ENCODE data around the gene PUS1. TPM values are rescaled to one million over a fixed set of nuclear protein-coding genes. Genes with fewer than 3 reads are reported as not detected.

PUS1 gene
- total and polyA plus RNA-seq, 10 of the 15 experiments (the other 5 are each of a cell fraction or from before 2014, with no cell fraction given), result 1.3 to 74.2 (median 25.4) TPM

GRCh38 chr12:131910302-131911027, 18.6 kb upstream of the PUS1 start:
- H3K27me3 ChIP-seq (replicated peaks in 1 of 2; ENCODE audit: control insufficient read depth in 2 of 2, insufficient read depth in 2 of 2, low read length in 1 of 2), result no peaks in the 10 kb centered on the region
- intact Hi-C loops (cut with micrococcal nuclease; ENCODE audit: unreplicated experiment), result no loop called here
- H3K4me3 ChIP-seq, result no peak overlapping the region
- H3K4me1 ChIP-seq (ENCODE audit: control insufficient read depth, insufficient read depth, low read length), result no peaks in the 10 kb centered on the region
- RAD21 ChIA-PET (ENCODE audit: unreplicated experiment), result no interaction called here
- no peak for FAIRE-seq
- DNase-seq (ENCODE audit: low read depth, low spot score), result no peak
- H3K9ac ChIP-seq (ENCODE audit: control insufficient read depth, insufficient read depth, low read length), result no peak overlapping the region
- ATAC-seq, result no peak
- H3K4me2 ChIP-seq (ENCODE audit: control insufficient read depth, insufficient read depth), result no peak overlapping the region
- H3K79me2 ChIP-seq (ENCODE audit: control insufficient read depth, insufficient read depth, low read length), result no peaks in the 10 kb centered on the region
- BruUV-seq (replicated peaks), result no TSS peak
- no peaks in the 10 kb centered on the region for H3K9me3 ChIP-seq (replicated peaks; ENCODE audit: control insufficient read depth, insufficient read depth, low read length)
- in situ Hi-C loops (cut with MboI), result no loop called here
- POLR2A ChIA-PET, result no interaction called here
- CTCF ChIA-PET, result no interaction called here
- no peaks in the 10 kb centered on the region; a peak in 2 of 4 replicates for H3K36me3 ChIP-seq (ENCODE audit: control insufficient read depth in 2 of 2, insufficient read depth in 2 of 2, low read length in 1 of 2)
- SMC1A ChIA-PET (ENCODE audit: uncharacterized antibody, unreplicated experiment), result no interaction called here
- WGBS (ENCODE audit: insufficient coverage, insufficient replicate concordance, low lambda C conversion rate, missing lambda C conversion rate), result 87% methylated on average over 23 of the region's 23 CpGs
- no peak overlapping the region for H2AFZ ChIP-seq (ENCODE audit: control insufficient read depth, low read depth, low read length)
- no peak overlapping the region for H3K27ac ChIP-seq (ENCODE audit: control insufficient read depth, insufficient read depth)
- H4K20me1 ChIP-seq (ENCODE audit: control insufficient read depth, insufficient read depth), result no peaks in the 10 kb centered on the region
- TF ChIP-seq PAX8 (IDR thresholded peaks at IDR 0.05) (no peak), ZNF274 (IDR thresholded peaks at IDR 0.05; ENCODE audit: insufficient read depth, insufficient read length) (no peak), NKRF (conservative IDR thresholded peaks at IDR 0.05) (no peak), SP1 (IDR thresholded peaks at IDR 0.05; ENCODE audit: low read depth, low read length) (no peak), NFIC (IDR thresholded peaks at IDR 0.05; ENCODE audit: low read depth, low read length) (no peak), NRF1 (conservative IDR thresholded peaks at IDR 0.05; ENCODE audit: low read depth, low read length) (no peak), JUNB (IDR thresholded peaks at IDR 0.05) (no peak), SRF (IDR thresholded peaks at IDR 0.05; ENCODE audit: low read depth in 2 of 2, low read length in 2 of 2) (no peak), DPF2 (IDR thresholded peaks at IDR 0.05) (no peak), ZNF592 (IDR thresholded peaks at IDR 0.05) (no peak), IRF5 (IDR thresholded peaks at IDR 0.05; ENCODE audit: borderline replicate concordance) (no peak), BCL11A (IDR thresholded peaks at IDR 0.05; ENCODE audit: low read depth, low read length) (no peak), FOS (IDR thresholded peaks at IDR 0.05; ENCODE audit: borderline replicate concordance, extremely low read depth, insufficient read length) (no peak), TCF3 (IDR thresholded peaks at IDR 0.05; ENCODE audit: borderline replicate concordance, insufficient read depth, low read depth, low read length) (no peak), ASH2L (IDR thresholded peaks at IDR 0.05; ENCODE audit: borderline replicate concordance, low read depth) (no peak), SREBF1 (IDR thresholded peaks at IDR 0.05; ENCODE audit: low read length) (no peak), LARP7 (IDR thresholded peaks at IDR 0.05) (no peak)

Measured in GM12878 (cell line).